Sigmoid colon (tissue), 7 donors: ENCODE results near the gene CTNNA2. TPM values are rescaled to one million over a fixed set of nuclear protein-coding genes. Genes with fewer than 3 reads are reported as not detected.

Experiments used
- DNase-seq: peaks from one replicate; pipeline ENCODE4 v3.0.0-alpha.2; 2019
- H3K27ac ChIP-seq, 4 donors: fragments of 200-600 bp; sonication (generic); one replicate each; pipeline ENCODE4 v1.5.1; 2016 to 2019; ENCODE audit warnings: mild to moderate bottlenecking in 1 of 4
- H3K27me3 ChIP-seq, 3 donors: fragments of 200-600 bp; sonication (generic); one replicate each; pipeline ENCODE4 v1.5.1; 2019; ENCODE audit warnings: mild to moderate bottlenecking in 1 of 3
- H3K36me3 ChIP-seq, 4 donors: fragments of 200-600 bp; sonication (generic); one replicate each; pipeline ENCODE4 v1.5.1; 2016 to 2019
- H3K4me1 ChIP-seq, 4 donors: fragments of 200-600 bp; sonication (generic); one replicate each; pipeline ENCODE4 v1.5.1; 2017 to 2019
- H3K4me3 ChIP-seq, 4 donors: fragments of 200-600 bp; sonication (generic); one replicate each; pipeline ENCODE4 v1.5.1; 2017 to 2019; ENCODE audit warnings: mild to moderate bottlenecking in 2 of 4, moderate library complexity in 1 of 4
- H3K9me3 ChIP-seq, 4 donors: fragments of 200-600 bp in 3 of 4; sonication (generic) in 3 of 4; one replicate each; pipeline versions ENCODE4 v1.5.1 to v1.6.1; 2013 to 2019
- EP300 ChIP-seq, 4 donors: sonication (generic); formaldehyde crosslinking; IDR thresholded peaks; one replicate each; pipeline ENCODE4 v1.6.1; 2017; ENCODE audit warnings: antibody characterized with exemption in 4 of 4
- POLR2A ChIP-seq, 2 donors: fragments of 450-650 bp; IDR thresholded peaks; one replicate each; pipeline ENCODE4 v1.6.1; 2016; ENCODE audit warnings: antibody characterized with exemption in 2 of 2, mild to moderate bottlenecking in 2 of 2, moderate library complexity in 2 of 2
- POLR2AphosphoS5 ChIP-seq, 4 donors: sonication (generic); formaldehyde crosslinking; IDR thresholded peaks; one replicate each; pipeline ENCODE4 v1.6.1; 2017; ENCODE audit warnings: antibody characterized with exemption in 4 of 4
- WGBS, 2 donors: extraction: QIAGEN DNeasy Blood & Tissue Kit; methylation state at CpG; one replicate each; pipeline ENCODE4 v1.1.7; 2013; 5-methylcytosine and 5-hydroxymethylcytosine counted together
- intact Hi-C: fragments of 100-400 bp; cut with DNase I; formaldehyde crosslinking; loops from one replicate; pipeline ENCODE4 v1.15.1; 2023
- polyA plus RNA-seq, 3 donors: library from polyadenylated mRNA; stranded (reverse); fragments of 200-250 nt; gene quantifications; one replicate each; pipeline ENCODE4 v1.2.3, GENCODE V29; 2013
- total RNA-seq, 4 donors: library from RNA; depleted of rRNA; stranded (reverse); fragments of >200 nt; gene quantifications; one replicate each; pipeline ENCODE4 v1.1.0, GENCODE V29; 2016
- TF ChIP-seq, protein P1 (sequence below), 4 experiments: fragments of 450-650 bp in 3 of 4; fragments of 200-600 bp in 1 of 4; IDR thresholded peaks; one replicate each; pipeline ENCODE4 v1.5.1; 2016 to 2019; ENCODE audit warnings: antibody characterized with exemption in 4 of 4, mild to moderate bottlenecking in 3 of 4, moderate library complexity in 2 of 4
- donor health status: healthy with polysubstance abuse.
- donor health status: Bipolar disorder and iron deficiency.
- donor health status: healthy.

Gene CTNNA2
- total and polyA plus RNA-seq, 7 donors, result 1.4 to 8.6 (median 3.8) TPM; not detected in 2

- TF ChIP-seq POLR2A (IDR thresholded peaks at IDR 0.05) (no peak), EP300 (IDR thresholded peaks at IDR 0.05) (no peak), POLR2AphosphoS5 (IDR thresholded peaks at IDR 0.05) (no peak)
- TF ChIP-seq, protein P1, sequence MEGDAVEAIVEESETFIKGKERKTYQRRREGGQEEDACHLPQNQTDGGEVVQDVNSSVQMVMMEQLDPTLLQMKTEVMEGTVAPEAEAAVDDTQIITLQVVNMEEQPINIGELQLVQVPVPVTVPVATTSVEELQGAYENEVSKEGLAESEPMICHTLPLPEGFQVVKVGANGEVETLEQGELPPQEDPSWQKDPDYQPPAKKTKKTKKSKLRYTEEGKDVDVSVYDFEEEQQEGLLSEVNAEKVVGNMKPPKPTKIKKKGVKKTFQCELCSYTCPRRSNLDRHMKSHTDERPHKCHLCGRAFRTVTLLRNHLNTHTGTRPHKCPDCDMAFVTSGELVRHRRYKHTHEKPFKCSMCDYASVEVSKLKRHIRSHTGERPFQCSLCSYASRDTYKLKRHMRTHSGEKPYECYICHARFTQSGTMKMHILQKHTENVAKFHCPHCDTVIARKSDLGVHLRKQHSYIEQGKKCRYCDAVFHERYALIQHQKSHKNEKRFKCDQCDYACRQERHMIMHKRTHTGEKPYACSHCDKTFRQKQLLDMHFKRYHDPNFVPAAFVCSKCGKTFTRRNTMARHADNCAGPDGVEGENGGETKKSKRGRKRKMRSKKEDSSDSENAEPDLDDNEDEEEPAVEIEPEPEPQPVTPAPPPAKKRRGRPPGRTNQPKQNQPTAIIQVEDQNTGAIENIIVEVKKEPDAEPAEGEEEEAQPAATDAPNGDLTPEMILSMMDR (IDR thresholded peaks at IDR 0.05), result no peak
- no peak for DNase-seq
- Histone ChIP-seq H3K27ac (no peak overlapping the region), H3K4me3 (no peak overlapping the region), H3K4me1 (no peaks in the 10 kb centered on the region), H3K36me3 (no peaks in the 10 kb centered on the region), H3K9me3 (no peaks in the 10 kb centered on the region), H3K27me3 (no peaks in the 10 kb centered on the region)
- intact Hi-C loops, result no loop called here
- WGBS, 2 donors, result 80 to 87% methylated on average over 5 of the region's 5 CpGs
Observed at GRCh38 chr2:80035749-80036285, 523.0 kb downstream of the CTNNA2 start.

GRCh38 chr2:80037310-80037709, 524.5 kb downstream of the CTNNA2 start:
- WGBS, 2 donors, result 89 to 92% methylated on average over 4 of the region's 4 CpGs
- Histone ChIP-seq H3K4me3 (no peak overlapping the region), H3K4me1 (no peaks in the 10 kb centered on the region), H3K27me3 (no peaks in the 10 kb centered on the region), H3K9me3 (no peaks in the 10 kb centered on the region), H3K27ac (no peak overlapping the region), H3K36me3 (no peaks in the 10 kb centered on the region)
- intact Hi-C loops, result no loop called here
- TF ChIP-seq, protein P1 (IDR thresholded peaks at IDR 0.05), result no peak
- TF ChIP-seq POLR2A (IDR thresholded peaks at IDR 0.05) (no peak), EP300 (IDR thresholded peaks at IDR 0.05) (no peak)
- no peak for DNase-seq

DNA sequence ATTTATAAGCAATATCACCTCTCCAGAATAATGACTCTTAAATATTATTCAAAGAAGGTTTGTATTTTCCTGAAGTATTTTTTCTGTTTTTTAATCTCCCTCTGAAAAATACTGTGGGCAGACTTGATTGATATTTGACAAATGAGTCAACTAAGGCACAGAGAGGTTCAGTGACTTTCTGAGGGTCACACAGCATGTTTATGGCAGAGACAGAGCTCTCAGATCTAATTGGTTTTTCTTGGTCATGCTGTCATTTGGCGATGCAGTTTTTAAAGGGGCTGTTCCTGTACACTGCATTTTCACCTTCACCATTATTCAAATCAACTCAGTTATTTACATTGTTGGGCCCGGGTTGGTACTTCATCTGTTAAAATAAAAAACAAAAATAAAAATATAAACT, 527.4 kb downstream of the CTNNA2 start:
- intact Hi-C loops, result no loop called here
- no peak for DNase-seq
- TF ChIP-seq POLR2AphosphoS5 (IDR thresholded peaks at IDR 0.05) (no peak), POLR2A (IDR thresholded peaks at IDR 0.05) (no peak), EP300 (IDR thresholded peaks at IDR 0.05) (no peak)
- TF ChIP-seq, protein P1 (IDR thresholded peaks at IDR 0.05), result no peak
- WGBS, 2 donors, result 94% methylated on average over 2 of the region's 2 CpGs
- Histone ChIP-seq H3K9me3 (no peaks in the 10 kb centered on the region), H3K4me3 (no peak overlapping the region), H3K36me3 (no peaks in the 10 kb centered on the region), H3K27me3 (no peaks in the 10 kb centered on the region), H3K27ac (no peak overlapping the region), H3K4me1 (no peaks in the 10 kb centered on the region)

DNA sequence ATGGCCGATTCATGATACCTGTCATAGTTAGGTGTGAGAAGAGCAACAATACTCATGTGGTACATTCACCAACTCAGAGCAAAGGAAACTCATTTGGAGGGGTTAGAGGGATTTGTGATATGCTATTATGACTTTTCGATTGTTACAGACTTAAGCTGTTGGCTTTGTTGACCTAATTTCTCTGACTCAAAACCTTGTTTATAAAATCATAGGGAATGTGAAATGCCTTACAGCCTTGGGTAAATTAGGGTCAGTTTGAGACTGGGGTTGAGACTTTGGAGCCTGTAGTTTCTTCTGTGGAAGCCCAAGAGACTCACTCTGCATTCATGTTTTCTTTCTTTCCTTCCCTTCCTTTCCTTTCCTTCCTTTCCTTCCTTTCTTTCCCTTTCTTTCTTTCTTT, 529.8 kb downstream of the CTNNA2 start:
- H3K4me1 ChIP-seq, result no peaks in the 10 kb centered on the region
- 87 to 91% methylated on average over 2 of the region's 2 CpGs for WGBS, 2 donors
- no peak overlapping the region for H3K27ac ChIP-seq
- H3K9me3 ChIP-seq, result no peaks in the 10 kb centered on the region
- H3K4me3 ChIP-seq, result no peak overlapping the region
- no peaks in the 10 kb centered on the region for H3K36me3 ChIP-seq
- no peaks in the 10 kb centered on the region for H3K27me3 ChIP-seq
- TF ChIP-seq POLR2A (IDR thresholded peaks at IDR 0.05) (no peak), POLR2AphosphoS5 (IDR thresholded peaks at IDR 0.05) (no peak), EP300 (IDR thresholded peaks at IDR 0.05) (no peak)
- TF ChIP-seq, protein P1 (IDR thresholded peaks at IDR 0.05), result no peak
- no peak for DNase-seq
- intact Hi-C loops, result no loop called here

DNA sequence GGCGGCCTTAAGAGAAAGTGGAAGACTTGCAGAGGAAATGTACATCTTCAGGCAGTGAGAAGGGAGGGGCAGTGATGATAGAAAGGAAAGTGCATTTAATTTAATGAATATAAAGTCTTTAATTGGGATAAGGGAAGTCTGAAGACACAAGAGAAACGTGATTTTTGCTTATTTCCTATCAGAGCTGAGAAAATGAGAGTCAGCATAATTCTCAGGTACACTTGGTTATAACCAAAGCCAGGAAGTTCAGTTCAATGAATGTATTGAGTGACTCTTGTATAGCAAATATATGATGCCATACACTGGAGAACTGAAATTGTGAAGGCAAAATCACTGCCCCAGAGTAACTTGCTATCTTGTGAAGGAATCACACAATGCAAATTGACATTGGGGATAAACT, 535.4 kb downstream of the CTNNA2 start:
- Histone ChIP-seq H3K9me3 (no peaks in the 10 kb centered on the region), H3K27me3 (no peaks in the 10 kb centered on the region), H3K36me3 (no peaks in the 10 kb centered on the region), H3K27ac (no peak overlapping the region), H3K4me3 (no peak overlapping the region), H3K4me1 (no peaks in the 10 kb centered on the region)
- intact Hi-C loops, result no loop called here
- DNase-seq, result no peak
- WGBS, 2 donors, result 71 to 83% methylated on average over 2 of the region's 2 CpGs
- TF ChIP-seq, protein P1 (IDR thresholded peaks at IDR 0.05), result no peak
- no peak for TF ChIP-seq POLR2AphosphoS5 (IDR thresholded peaks at IDR 0.05)
